Activated CD8-positive, alpha-beta memory T cell treated with anti-CD3 and anti-CD28 coated beads for 48 hours (primary cell): Measurements from ENCODE around the gene ZNF337.
"Not testable (repeated sequence)": the region's sequence is repeated elsewhere in the genome, so short reads cannot be mapped to it uniquely, and the experiment has no call there.

Experiments
- DNase-seq, 3 experiments: peaks; one replicate each; pipeline ENCODE4 v3.0.0-alpha.2; 2020; ENCODE audit warnings: low read depth in 2 of 3, low spot score in 2 of 3

Gene ZNF337

DNA sequence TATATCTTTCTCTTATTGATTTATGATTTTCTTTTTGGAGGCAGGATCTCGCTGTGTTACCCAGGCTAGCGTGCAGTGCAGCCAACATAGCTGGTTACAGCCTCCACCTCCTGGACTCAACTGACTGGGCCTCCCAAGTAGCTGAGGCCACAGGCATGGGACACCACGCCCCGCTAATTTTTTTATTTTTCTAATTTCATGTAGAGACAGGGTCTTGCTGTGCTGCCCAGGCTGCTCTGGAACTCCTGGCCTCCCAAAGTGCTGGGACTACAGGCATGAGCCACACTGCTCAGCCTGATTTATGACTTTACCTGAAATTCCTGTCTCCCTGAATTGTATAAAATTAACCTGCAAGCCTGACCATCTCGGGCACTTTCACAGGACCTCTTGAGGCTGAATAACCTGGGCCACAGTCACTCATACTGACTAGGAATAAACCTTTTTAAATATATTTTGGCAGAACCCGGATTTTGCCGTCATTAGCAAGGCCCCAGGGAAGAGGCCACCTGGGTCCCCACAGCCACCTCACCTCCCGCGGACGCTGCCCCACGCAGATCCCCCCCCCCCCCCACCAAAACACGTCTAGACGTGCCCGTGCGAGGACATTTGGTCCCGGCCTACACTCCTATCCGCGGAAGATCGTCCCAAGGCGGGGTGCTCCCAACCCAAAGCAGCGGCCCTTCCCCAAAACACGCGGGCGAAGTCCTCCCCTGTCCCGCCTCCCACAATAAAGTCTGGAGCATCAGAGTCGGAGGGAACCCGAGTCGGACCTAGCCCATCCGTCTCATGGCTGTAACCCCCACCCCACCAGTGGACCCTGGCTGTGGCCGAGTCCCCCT, 902 bp downstream of the ZNF337 start:
- no peak for DNase-seq

DNA sequence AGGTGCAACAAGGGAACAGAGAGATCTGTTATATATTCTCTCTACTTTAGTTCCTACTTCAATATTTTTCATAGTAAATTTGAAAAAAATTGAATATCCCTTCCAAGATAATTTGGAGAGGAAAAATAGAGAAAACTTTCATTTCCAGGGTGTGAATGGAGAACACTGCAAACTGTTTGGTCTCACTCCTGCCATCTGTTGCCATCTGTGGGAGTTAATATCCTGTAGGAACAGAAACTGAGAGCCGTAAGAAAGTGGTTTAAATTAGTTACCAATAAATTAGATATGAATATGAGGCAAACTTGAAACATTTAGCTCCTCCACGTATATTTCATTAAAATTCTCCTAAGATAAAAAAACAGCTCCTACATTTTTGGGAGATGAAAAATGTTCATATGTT, 4.2 kb downstream of the ZNF337 start:
- no peak for DNase-seq

DNA sequence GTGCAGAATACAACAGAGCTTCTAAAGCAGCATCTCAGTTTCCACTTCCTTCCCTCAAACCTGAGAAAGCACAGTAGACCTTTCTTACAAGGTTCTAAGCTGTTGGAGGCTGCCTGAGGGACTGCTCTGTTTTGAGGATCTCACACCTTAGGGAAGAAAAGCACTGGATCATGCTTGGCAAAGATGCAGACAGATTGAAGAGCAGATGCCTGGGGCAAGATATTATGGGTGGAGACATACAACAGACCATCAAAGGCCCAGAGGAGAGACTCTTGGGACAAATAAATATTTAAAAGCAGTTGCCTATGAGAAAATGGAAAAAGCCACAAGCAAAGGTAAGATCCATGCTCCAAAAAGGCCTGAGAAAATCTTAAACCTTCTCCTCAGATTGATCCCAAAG, 6.2 kb downstream of the ZNF337 start:
- no peak for DNase-seq

DNA sequence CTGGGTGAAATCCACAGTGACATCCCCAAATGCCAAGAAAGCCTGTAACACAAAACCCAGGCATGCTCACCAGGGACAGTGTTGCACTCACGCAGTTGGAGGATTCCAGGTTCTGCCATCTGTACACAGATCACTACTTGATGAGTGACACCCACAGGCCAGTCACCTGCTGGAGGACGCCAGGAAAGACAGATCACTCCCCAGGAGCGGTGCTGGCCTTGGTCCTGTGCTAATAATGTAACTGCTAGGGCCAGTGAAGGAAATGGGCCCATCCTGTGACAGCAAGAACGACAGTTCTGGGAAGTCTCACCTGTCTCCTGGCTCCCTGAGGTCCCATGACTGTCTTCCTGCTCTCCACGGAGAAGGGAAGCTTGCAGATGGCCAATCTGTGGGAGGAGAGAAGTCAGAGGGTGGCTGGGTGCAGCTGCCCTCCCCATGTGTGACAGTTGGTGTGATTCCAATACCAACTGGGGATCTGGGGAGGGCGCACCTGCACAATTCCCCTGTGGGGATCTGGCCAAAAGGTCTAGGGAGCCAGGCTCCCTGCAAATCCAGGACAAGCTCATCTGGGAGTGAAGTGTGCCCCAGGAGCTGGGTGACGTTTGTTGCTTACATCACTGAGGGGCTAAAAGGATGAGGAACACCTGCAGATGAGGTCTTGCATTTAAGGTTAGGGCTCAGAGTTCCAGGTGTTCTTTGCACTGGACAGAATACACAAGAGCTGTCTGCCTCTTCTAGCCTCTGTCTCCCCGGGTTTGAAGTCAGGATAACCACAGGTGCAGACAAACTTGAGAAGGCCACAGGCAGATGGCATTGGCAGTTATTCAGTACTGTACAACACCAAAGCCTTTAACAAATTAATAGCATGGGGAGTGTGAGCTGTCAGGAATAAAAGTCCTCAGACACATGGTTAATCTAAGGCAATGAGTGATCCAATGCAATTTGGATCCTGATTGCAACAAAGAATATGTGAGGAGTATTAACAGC, 10.3 kb downstream of the ZNF337 start:
- no peak for DNase-seq

DNA sequence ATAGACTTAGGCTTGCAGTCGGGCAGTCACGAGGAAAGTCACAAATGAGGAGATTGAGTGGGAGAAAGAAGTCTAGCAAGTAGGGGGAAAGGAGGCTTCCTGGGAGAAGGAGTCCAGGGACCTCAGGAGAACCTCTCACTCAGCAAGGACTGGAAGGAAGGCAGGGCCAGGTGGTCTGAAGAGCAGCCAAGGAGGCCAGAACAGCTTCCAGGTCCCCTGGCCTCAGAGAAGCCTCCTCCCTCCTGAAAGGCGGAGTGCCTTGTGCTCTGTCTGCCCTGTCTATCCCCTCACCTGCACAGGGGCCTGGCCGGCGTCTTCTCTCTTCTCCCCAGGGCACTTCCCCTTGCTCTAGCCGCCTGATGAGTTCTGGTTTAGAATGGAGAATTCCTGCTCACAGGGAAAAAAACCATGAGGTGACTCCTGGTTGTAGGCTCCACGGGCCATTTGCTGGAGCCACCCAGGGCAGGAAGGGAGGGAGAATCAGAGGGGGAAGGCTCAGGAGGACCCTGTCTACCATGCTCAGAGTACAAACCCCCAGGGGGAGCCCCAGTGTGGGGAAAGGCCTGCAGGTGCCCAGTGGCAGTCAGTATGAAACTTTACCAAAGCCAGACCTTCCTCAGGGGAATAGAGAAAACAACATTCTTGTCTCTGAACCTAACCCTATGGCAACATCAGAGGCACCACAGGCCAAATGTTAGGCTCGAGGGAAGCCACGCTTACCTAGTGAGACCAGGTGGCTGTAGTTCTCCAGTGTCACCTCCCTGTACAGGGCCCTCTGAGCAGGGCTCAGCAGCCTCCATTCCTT, 11.2 kb downstream of the ZNF337 start:
- DNase-seq, result no peak

DNA sequence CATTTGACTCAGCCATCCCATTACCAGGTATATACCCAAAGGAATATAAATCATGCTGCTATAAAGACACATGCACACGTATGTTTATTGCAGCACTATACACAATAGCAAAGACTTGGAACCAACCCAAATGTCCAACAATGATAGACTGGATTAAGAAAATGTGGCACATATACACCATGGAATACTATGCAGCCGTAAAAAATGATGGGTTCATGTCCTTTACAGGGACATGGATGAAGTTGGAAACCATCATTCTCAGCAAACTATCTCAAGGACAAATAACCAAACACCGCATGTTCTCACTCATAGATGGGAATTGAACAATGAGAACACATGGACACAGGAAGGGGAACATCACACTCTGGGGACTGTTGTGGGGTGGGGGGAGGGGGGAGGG, 12.8 kb downstream of the ZNF337 start:
- not testable (repeated sequence) for DNase-seq

DNA sequence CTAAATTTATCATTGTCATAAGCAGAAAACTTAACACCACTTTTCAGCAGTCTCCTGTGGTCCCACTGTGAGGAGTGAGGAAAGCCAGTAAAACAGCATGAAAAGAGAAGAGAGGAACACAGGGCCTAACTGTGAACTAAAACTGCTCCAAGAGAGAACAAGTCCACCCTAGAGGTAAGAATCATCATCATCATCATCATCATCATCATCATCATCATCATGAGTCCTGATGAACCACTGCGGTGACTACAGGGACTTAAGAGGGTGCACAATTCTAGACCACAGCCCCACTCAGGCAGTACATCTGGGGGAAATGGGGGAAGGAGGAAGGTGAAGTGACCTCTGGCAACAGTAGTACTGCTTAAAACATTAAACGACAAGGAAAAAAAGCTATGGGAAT, 13.6 kb downstream of the ZNF337 start:
- DNase-seq, result no peak

DNA sequence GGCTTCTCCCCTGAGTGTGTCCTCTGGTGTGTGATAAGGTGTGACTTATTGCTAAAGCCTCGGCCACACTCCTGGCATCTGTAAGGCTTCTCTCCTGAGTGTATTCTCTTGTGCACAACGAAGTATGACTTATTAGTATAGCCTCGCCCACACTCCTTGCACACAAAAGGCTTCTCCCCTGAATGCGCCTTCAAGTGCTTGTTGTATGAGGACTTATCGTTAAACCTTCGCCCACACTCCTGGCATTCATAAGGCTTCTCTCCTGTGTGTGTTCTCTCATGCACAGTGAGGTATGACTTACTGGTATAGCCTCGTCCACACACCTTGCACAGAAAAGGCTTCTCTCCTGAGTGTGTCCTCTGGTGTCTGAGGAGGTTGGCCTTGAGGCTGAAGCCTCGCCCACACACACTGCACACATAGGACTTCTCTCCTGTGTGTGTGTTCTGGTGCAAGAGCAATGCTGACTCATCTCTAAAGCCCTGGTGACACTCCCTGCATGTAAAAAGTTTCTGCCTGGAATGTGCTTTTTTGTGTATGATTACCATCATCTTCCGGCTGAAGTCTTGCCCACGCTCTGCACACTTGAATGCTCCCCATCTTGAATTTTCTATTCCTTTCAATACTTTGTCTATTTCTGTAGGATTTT, 20.4 kb downstream of the ZNF337 start:
- no peak for DNase-seq

DNA sequence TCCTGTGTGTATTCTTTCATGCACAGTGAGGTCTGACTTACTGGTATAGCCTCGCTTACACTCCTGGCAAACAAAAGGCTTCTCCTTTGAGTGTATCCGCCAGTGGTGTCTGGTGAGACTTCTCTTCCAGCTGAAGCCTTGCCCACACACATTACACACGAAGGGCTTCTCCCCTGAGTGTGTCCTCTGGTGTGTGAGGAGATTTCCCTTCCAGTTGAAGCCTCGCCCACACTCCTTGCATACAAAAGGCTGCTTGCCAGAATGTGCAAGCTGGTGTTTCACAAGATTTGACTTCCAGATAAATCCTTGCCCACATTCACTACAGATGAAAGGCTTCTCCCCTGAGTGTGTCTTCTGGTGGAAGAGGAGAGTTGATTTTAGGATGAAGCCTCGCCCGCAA, 21.5 kb downstream of the ZNF337 start:
- no peak for DNase-seq

DNA sequence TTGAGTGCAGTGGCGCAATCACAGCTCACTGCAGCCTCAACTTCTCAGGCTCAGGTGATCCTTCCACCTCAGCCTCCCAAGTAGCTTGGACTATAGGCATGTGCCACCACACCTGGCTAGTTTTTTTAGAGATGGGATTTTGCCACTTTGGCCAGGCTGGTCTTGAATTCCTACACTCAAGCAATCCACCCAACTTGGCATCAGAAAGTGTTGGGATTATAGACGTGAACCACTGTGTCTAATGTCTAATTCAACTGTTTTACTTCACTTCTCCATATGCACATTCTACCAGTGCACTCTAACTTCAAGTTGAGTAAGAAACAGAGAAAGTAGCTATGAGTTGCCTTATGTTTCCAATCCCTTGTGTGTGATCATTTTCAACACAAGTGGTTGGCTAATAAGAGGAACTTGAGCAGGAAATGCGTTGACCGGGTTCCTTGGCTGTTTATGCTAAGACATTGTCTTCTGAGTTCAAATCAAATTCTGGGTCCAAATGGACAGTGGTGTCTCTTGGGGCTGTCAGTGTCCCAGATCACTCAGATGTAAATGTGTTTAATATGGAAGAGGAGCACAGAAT, 23.9 kb downstream of the ZNF337 start:
- no peak for DNase-seq

DNA sequence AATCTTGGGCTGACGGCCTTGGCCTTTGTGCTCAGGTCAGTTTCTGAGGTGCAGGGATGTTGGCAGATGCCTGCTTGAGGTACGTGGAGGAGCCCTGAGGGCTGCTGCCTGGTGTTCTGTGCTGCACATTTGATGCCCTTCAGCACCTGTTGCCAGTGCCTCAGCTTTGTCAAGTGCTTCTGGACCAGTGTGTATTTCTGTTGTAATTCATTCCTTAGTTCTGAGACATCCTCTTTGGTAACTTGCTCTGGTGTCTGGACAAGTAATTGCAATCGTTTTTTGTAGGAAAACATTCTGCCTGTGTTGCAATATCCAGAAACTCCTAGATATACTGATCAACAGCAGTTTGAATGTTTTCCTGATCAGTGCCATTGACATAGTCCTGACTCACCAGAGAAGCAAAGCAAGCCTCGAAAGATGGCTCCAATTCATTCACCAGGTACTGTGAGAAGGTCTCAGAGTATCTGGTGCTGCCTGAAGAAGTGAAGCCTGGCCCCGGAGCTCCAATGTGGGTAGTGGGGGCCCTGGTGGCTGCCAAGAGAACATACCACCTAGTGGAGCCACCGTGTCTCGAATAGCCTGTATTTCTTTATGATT, 26.7 kb downstream of the ZNF337 start:
- DNase-seq, result no peak

DNA sequence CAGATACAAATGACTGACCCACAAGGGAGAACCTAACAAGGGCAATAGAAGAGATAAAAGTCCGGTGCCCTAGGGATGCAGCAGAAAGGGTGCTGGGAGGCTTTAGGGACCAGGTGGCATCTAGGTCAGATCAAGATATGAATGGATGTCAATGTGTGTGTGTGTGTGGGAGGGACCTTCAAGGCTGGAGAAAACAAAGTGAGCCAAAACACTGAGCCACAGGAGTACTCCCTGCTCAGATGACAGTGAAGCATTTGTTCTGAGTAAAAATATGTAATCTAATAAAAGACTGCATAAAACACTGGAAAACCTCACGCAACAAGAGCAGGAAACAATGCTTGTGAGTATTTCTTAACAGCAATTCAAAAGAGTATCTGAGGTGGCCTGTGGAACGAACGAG, 28.2 kb downstream of the ZNF337 start:
- no peak for DNase-seq

DNA sequence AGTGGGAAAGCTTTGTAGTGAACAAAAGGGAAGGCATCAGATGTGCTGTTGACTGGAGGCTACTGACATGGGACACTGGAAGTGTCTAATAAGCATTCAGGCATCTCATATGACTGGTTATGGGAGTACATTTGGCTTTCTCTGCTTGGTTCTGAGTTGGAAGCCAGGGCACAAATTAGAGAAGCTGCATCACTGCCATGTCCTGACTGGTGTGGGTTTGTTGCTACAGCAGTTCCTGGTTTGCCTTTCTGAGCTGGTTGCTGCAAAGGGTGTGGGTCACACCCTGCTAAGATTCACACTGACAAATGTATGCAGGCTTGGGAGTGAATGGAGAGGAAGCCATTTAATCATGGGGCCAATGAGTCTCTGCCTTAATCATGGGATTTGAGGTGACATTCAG, 36.7 kb downstream of the ZNF337 start:
- DNase-seq, result no peak

DNA sequence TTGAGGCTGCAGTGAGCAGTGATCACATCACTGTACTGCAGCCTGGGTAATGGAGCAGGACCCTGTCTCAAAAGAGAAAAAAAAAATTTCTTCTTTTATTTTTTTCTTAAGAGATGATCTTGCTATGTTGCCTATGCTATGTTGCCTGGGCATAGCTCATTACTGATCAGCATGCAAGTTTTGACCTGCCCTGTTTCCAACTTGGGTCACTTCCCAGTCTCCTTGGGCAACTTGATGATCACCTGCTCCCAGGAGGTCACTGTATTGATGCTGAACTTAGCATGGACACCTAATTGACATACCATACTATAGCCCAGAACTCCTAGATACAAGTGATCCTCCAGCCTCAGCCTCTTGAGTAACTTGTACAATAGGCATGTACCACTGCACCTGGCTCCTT, 42.2 kb downstream of the ZNF337 start:
- no peak for DNase-seq

DNA sequence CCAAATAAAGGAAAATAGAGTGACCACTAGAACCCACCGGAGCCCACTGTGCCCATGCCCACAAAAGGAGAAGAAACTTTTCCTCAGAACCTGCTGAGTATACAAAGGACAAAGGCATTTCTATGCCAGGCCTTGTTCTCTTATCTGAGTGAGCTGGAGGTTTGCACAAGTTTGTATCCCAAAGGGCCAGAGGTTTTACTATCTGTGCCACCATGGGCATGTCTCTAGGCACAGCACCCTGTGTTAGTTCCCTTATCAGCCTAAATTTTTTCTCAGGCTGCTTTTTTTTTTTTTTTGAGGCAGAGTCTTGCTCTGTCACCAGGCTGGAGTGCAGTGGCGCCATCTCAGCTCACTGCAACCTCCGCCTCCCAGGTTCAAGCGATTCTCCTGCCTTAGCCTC, 43.8 kb downstream of the ZNF337 start:
- not testable (repeated sequence) for DNase-seq

DNA sequence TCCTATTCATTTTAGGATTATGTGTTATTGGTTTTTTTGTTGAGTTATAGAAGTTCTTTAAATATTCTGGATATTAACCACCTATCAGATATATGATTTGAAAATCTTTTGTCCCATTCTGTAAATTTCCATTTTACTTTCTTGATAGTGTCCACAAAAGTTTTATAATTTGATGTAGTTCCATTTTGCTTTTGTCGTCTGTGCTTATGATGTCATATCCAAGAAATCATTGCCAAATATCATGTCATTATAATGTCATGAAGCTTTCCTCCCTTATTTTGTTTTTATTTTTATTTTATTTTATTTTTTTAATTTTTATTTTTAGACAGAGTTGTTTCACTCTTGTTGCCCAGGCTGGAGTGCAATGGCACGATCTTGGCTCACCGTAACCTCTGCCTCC, 51.8 kb downstream of the ZNF337 start:
- DNase-seq, result no peak

DNA sequence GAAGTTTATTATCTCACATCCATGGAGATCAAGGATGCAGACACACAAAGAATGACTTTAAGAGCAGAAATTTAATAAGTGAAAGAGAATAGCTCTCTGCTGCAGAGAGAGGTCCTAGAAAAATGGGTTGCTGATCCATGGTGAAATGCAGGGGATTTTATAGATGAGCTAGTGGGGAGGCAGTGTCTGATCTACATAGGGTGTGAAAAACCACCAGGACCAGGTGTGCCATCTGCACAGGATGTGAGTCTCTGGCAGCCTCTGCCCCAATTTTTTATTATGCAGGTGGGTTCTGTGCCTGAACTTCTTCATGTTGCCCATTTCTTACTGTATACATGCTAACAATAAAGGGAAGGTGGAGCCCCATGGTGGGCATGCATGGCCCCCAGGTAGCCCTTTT, 52.9 kb downstream of the ZNF337 start:
- DNase-seq, result no peak

DNA sequence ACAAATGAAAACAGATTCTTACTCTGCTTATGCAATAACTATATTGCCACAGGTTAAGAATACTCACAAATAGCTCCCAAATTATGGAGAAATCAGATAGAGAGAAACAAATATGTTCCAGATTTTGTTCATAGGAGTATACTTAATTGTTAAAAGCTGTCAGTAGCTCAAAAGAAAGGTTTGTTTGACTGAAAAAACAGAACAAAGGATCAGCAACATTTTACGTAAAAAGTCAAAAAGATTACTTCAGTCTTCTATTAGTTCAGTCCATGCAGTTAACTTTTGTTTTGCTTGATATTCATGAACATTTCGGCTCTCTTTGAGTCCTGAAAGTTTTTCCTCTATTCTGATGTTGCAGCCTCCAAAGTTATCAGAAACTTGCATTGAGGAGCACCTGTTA, 59.4 kb downstream of the ZNF337 start:
- no peak for DNase-seq

DNA sequence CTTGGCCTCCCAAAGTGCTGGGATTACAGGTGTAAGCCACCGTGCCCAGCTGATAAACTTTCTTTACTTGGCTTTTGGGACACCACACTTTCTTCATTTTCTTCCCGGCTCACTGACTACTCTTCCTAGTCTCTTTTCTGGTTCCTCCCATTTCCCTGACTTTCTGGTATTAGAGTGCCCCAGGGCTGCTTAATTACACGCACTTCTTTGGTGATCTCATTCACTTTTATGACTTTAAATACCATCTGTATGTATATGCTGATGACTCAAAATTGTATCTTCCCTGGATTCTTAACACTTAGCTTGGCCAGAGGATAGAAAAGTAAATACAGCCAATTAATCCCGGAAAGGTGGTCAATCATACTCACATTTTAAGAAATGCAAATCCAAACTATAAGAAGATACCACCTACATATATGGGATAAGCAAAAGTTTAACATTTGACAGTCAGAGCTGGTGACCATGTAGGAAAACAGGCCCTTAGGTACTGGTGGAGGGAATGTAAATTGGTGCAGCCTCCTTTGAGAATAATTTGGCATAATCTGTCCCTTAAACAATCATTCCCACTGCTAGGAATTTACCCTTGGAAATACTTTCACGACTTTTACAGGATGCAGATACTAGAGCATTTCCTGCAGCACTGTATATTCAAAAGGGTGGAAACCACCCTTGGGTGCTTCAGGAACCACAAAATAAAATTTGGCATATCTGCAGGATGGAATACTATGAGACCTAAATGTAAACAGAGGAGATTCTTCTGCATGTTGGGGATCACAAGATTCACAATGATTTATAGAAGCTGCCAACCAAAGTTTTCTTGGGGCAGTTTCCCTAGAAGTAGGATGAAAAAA, 63.5 kb downstream of the ZNF337 start:
- DNase-seq, result no peak
